NB4 (cell line): Measurements from ENCODE around the gene IL11.
"Not testable (repeated sequence)": the region's sequence is repeated elsewhere in the genome, so short reads cannot be mapped to it uniquely, and the experiment has no call there.

Experiments used
- DNase-seq: peaks from one replicate; pipeline ENCODE4 v3.0.0; 2010; ENCODE audit warnings: low read depth
- H3K4me3 ChIP-seq: one replicate; pipeline ENCODE4 v1.5.1; 2011; ENCODE audit warnings: mild to moderate bottlenecking, low read depth, low read length, moderate library complexity
- CTCF ChIP-seq: IDR thresholded peaks from one replicate; pipeline ENCODE4 v1.5.1; 2012; ENCODE audit warnings: low read depth, low read length
- MAX ChIP-seq: IDR thresholded peaks from 2 replicates; pipeline ENCODE4 v1.6.1; 2011; ENCODE audit warnings: low read depth, low read length
- MYC ChIP-seq: IDR thresholded peaks from 2 replicates; pipeline ENCODE4 v1.6.1; 2011; ENCODE audit warnings: low read depth, low read length
- POLR2A ChIP-seq: IDR thresholded peaks from 2 replicates; pipeline ENCODE4 v1.6.1; 2011; ENCODE audit warnings: mild to moderate bottlenecking; ENCODE audit not compliant: insufficient read length; ENCODE audit errors: extremely low read depth

Gene IL11

GRCh38 chr19:55339889-55340783 lies 30.1 kb downstream of the IL11 start:
- H3K4me3 ChIP-seq: peak overlapping the region; percentile 59
- TF ChIP-seq CTCF (no peak), POLR2A (peak; percentile 54), MAX (no peak), MYC (no peak)
- DNase-seq: peak; percentile 31

- TF ChIP-seq MYC (no peak), MAX (peak; percentile 29; the same call in 1 of the 2 replicates)
Measured at GRCh38 chr19:55339105-55339888, 31.0 kb downstream of the IL11 start, which contains the start of gene KMT5C. Gene KMT5C (plus strand): TSS chr19:55339876. CDS start chr19:55341937, 2,061 bp downstream.

GRCh38 chr19:55336101-55336500 lies 34.2 kb downstream of the IL11 start:
- H3K4me3 ChIP-seq: no peak overlapping the region
- DNase-seq: no peak
- TF ChIP-seq MYC: no peak
- TF ChIP-seq CTCF: no peak
- TF ChIP-seq MAX: no peak
- TF ChIP-seq POLR2A: no peak

More at GRCh38 chr19:55339105-55339888, 31.0 kb downstream of the IL11 start, which contains the start of gene KMT5C:
- H3K4me3 ChIP-seq: peak within 1 kb of the TSS; percentile 59
- DNase-seq: peak; percentile 98

GRCh38 chr19:55333870-55334269 lies 36.4 kb downstream of the IL11 start:
- H3K4me3 ChIP-seq: no peak overlapping the region
- TF ChIP-seq POLR2A: no peak
- no peak for DNase-seq

GRCh38 chr19:55329791-55330190 lies 40.5 kb downstream of the IL11 start:
- DNase-seq: not testable (repeated sequence)

GRCh38 chr19:55328774-55329318 lies 41.4 kb downstream of the IL11 start:
- H3K4me3 ChIP-seq, DNase-seq: not testable (repeated sequence)

More at GRCh38 chr19:55329791-55330190, 40.5 kb downstream of the IL11 start:
- not testable (repeated sequence) for H3K4me3 ChIP-seq

GRCh38 chr19:55325172-55325571 lies 45.1 kb downstream of the IL11 start, which contains the start of gene TMEM150B:
Gene TMEM150B (minus strand): TSS chr19:55325341. CDS start chr19:55321036, 4,305 bp downstream.
- DNase-seq: no peak
- no peak within 1 kb of the TSS for H3K4me3 ChIP-seq
- TF ChIP-seq MAX (no peak), POLR2A (no peak), MYC (no peak), CTCF (no peak)
